ENCODE results near the gene PEAK3.
A peak's percentile ranks its signal among the peaks of the same experiment; 100 is the strongest.

PEAK3 gene

GRCh38 chr19:2237051-2237868 is 44.7 kb downstream of the PEAK3 start:
- no peak for DNase-seq (ENCODE audit: low read depth in 2 of 2)

DNA sequence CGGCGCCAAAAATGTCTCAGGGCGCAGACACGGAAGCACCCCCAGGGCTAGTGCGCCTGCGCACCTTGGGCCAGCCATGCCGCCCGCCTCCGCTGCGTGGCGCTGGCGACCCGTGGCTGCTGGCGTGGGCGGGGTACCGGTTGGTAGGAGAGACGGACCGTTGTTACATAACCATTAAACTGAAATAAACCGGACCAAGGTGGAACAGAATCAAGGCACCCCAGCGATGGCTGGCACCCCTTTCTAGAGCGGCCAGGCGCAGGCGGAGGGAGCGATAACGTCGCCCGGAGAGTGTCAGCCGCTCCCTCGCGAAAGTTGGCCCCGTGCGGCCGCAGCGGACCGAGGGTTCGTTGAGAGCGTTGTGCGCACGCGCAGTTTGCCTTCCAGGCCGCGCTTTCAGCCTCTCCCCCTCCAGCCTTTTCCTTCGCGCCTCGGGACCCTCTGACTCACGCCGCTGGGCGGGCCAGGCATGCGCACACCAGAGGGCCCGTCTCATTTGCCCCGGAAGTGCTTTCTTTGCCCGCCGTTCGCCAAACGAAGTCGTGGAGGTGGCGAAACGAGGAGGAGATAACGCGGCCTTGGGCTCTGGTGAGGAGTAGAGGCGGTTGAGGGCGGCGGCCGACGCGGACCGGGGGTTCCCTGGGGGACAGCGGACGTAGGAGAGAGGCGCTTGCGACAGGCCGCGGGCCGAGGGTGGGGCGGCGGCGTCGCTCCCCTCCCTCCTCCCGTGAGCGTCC is 45.5 kb downstream of the PEAK3 start, which contains the start of the genes PLEKHJ1 and SF3A2:
Gene PLEKHJ1, minus strand, starts transcription at position 16 of the 737 bp plus-strand sequence. CDS start 81 bp downstream, outside the sequence.
Gene SF3A2, plus strand, starts transcription at position 511 of the 737 bp plus-strand sequence. CDS start 6,595 bp downstream, outside the sequence.
- DNase-seq (ENCODE audit: low read depth in 2 of 2): peak; percentile 96 to 97

DNA sequence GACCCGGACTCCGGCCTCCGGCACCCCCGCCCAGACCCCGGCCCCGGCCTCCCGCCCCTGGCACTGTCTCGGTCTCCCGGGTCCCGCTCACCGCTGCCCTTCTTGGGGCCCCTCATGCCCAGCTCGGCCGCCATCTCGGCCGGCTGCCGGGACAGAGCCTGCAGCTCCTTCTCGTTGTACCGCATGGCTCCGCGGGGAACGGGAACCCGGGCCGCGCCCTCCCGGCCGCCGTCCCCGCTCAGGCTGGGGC is 46.0 kb downstream of the PEAK3 start:
- DNase-seq (ENCODE audit: low read depth in 2 of 2): no peak

DNA sequence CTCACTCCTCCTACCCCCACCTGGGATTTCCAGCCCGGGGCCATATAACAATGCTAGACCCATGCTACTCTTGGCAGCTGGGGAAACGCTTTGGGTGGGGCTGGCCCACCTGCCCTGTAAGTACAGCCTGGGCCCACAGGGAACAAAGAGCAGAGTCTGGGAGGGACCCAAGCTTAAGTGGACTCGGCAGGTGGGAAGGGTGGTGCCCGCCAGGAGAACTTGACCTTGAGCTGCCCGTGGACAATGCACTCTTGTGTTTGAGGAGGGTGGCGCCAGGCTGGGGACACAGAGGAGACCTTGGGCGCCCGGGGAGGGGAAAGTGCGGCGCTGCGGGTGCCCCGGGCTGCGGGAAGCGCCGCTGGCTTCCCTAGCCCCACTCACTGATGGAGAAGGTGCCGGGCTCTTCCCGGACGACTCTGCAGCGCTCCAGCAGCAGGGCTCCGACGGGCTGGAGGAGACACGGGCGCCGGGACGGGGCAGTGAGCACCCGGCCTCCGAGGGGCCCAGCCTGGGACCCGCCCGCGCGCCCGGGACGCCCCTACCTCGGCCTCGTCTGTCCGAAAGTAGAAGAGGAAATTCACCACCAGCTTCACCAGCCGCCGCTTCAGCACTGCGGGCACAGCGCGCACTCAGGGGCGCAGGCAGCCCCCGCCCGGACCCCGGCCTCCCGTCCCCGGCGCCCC is 46.5 kb downstream of the PEAK3 start:
- DNase-seq (ENCODE audit: low read depth in 2 of 2): no peak

DNA sequence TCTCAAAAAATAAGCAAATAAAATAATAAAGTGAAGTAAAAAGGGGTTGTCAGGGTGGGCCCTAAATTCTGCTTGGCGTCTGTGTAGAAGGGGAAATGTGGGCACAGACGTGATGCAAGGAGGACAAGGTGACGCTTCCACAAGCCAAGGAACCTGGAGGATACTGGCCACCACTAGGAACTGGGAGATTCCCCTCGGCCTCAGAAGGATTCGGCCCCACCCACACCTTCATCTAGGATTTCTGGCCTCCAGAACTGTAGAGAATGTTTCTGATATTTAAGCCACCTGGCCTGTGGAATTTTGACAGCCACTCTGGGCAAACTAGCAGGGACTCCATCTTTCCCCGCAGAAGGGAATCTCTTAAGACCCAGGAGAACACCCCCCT is 47.0 kb downstream of the PEAK3 start:
- no peak for DNase-seq (ENCODE audit: low read depth in 2 of 2)

DNA sequence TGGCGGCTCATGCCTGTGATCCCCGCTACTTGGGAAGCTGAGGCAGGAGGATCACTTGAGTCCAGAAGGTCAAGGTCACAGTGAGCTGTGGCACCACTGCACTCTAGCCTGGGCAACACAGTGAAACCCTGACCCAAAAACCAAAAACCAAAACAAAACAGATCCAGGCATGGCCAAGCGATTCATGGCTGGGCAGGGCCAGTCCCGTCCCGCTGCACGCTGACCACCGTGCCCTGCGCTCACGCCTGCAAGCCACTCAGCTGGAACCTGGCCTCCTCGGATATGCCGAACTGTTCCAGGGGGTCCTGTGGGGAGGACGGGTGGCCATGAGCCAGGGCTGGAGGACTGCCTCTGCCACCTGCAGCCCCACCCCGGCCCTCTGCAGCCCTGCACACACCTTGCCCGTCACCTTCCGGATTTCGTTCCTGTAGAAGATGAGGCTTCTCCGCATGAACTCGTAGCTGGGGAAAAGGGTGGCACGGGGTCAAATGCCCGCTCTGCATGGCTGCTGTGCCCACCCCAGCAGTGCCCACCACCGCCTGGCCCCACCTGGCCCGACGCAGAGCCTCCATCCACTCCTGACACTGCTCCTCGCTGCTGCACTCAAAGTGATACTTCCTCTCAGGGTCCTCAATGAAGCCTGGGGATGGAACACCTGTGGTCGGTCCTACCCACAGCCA is 48.2 kb downstream of the PEAK3 start:
- DNase-seq (ENCODE audit: low read depth in 2 of 2): no peak

GRCh38 chr19:2232286-2233151 is 49.5 kb downstream of the PEAK3 start:
- DNase-seq (ENCODE audit: low read depth in 2 of 2): no peak

DNA sequence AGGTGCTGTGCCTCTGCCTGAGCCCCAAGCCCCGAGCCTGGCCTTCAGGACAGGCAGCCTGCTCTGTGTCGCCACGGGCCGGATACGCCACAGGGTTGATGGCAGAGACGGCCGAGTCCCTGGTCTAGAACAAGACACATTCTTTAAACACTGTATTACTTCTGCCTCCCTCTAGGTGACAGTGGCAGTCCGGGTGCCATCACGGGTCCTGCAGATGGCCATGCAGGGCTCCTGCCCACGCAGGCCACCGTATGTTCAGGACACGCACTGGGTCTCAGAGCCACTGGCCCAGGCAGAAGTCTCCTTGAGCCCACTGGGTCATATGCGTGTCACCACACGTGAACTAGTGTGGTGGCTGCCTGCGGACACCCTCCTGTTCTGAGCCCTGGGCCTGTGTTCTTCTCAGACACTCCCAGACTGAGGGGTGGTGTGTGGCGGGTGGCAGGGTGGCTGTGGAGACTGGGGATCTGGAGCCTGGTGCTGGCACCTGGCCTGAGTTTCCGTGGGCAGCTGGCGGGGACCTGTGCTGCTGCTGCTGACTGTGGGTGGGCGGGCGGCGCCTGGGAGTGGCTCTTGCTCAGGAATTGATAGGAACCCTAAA is 50.3 kb downstream of the PEAK3 start:
- DNase-seq (ENCODE audit: low read depth in 2 of 2): no peak

DNA sequence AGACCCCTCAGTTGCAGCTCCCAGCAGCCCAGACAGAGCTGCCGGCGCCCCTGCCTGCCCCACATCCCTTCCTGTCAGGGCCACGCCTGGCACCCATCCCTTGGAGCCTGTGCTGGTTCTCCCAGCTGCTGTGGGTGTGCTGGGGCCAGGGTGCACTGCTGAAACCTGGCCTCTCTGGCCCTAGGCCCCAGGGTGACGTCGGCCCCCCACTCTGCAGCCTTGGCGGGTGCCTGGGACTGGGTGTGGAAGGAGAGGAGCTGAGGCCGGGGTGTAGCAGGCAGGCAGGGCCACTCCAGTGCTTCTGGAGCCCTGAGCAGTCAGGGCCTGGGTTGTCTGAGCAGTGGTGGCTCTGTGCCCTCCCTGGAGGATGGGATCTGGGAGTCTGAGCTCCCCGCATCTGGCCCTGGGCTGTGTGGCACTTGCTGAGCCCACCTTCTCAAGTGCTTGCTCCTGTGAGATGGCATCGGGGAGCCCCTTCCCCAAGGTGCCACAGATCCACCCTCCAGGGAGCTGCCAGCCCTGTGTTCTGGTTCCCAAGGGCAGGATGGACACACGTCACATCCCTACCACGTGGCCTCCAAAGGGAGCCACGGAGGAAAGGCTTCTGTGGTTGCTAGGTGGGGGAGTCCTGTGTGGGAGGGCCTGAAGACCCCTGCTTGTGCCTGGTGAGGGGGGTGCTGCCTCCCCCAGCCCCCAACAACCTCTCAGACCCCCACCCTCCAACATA is 51.0 kb downstream of the PEAK3 start:
- no peak for DNase-seq (ENCODE audit: low read depth in 2 of 2)

GRCh38 chr19:2230033-2230531 is 51.9 kb downstream of the PEAK3 start:
- DNase-seq (ENCODE audit: low read depth in 2 of 2): no peak

- no peak for DNase-seq (ENCODE audit: low read depth in 2 of 2)
These were observed 52.6 kb downstream of the PEAK3 start for GRCh38 chr19:2229103-2230032.

- no peak for DNase-seq (ENCODE audit: low read depth in 2 of 2)
These were observed 53.6 kb downstream of the PEAK3 start for GRCh38 chr19:2228157-2229030.

DNA sequence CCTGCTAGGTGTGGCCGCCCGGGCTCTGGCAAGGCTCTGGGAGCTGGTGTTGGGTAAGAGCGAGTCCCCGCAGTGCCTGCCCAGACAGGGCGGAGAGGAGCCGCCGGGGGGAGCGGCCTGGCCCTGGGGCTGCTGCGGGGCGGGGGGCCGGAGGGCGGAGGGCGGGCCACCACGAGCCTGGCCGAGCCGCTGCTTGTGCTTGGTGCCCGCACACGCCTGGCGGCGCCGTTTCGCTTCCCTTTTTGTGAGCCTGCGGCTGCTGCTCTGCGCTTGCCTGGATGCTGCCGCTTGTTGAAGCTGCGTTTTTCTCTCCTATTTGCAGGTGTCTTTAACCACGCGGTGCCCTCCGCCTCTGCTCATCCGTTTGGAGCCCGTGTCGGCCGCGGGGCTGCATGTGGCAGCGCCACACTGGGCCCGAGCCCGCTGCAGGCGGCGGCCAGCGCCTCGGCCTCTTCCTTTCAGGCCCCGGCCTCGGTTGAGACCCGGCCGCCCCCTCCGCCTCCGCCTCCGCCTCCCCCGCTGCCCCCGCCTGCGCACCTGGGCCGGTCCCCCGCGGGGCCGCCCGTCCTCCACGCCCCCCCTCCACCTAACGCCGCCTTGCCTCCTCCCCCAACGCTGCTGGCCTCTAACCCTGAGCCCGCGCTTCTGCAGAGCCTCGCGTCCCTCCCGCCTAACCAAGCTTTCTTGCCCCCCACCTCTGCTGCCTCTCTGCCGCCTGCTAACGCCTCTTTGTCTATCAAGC is 54.4 kb downstream of the PEAK3 start:
- DNase-seq (ENCODE audit: low read depth in 2 of 2): no peak

DNA sequence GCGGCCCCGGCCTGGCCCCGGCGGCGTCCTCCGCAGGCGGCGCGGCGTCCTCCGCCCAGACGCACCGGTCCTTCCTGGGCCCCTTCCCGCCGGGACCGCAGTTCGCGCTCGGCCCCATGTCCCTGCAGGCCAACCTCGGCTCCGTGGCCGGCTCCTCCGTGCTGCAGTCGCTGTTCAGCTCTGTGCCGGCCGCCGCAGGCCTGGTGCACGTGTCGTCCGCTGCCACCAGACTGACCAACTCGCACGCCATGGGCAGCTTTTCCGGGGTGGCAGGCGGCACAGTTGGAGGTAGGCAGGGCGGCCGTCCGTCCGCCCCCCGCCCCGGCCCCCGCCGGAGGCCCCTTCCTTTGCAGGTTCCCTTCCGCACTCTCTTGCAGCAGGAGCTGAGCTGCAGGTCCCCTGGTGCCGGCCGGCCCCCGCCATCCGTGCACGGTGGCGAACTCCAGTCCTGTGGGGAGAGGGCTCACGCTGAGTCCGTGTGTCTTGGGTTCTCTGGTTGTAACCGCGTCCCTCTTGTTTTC is 55.1 kb downstream of the PEAK3 start:
- no peak for DNase-seq (ENCODE audit: low read depth in 2 of 2)

DNA sequence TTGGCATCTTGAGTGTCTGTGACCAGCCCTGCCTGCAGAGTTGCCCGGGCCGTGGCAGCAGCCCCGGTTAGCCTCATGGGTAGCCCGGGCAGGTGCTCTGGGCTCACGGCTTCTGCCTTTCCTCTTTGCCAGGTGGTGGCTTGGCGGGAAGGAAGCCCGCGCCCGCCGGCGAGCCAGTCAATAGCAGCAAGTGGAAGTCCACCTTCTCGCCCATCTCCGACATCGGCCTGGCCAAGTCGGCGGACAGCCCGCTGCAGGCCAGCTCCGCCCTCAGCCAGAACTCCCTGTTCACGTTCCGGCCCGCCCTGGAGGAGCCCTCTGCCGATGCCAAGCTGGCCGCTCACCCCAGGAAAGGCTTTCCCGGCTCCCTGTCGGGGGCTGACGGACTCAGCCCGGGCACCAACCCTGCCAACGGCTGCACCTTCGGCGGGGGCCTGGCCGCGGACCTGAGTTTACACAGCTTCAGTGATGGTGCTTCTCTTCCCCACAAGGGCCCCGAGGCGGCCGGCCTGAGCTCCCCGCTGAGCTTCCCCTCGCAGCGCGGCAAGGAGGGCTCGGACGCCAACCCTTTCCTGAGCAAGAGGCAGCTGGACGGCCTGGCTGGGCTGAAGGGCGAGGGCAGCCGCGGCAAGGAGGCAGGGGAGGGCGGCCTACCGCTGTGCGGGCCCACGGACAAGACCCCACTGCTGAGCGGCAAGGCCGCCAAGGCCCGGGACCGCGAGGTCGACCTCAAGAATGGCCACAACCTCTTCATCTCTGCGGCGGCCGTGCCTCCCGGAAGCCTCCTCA is 55.7 kb downstream of the PEAK3 start:
- DNase-seq (ENCODE audit: low read depth in 2 of 2): no peak

Measured in activated CD8-positive, alpha-beta memory T cell treated with anti-CD3 and anti-CD28 coated beads for 4 hours (primary cell).